Testis (tissue), 3 donors: ENCODE data around the gene UBE2H. TPM values are rescaled to one million over a fixed set of nuclear protein-coding genes. Genes with fewer than 3 reads are reported as not detected.

Experiments used
- DNase-seq: peaks from one replicate; pipeline ENCODE4 v3.0.0-alpha.2; 2019
- H3K27ac ChIP-seq, 2 donors: fragments of 200-600 bp; sonication (generic); one replicate each; pipeline ENCODE4 v1.5.1; 2019
- H3K27me3 ChIP-seq: fragments of 200-600 bp; sonication (generic); one replicate; pipeline ENCODE4 v1.5.1; 2019
- H3K36me3 ChIP-seq: fragments of 200-600 bp; sonication (generic); one replicate; pipeline ENCODE4 v1.5.1; 2017; ENCODE audit warnings: low read depth; ENCODE audit errors: missing control alignments
- H3K4me1 ChIP-seq: fragments of 200-600 bp; sonication (generic); one replicate; pipeline ENCODE4 v1.5.1; 2019
- H3K4me3 ChIP-seq, 2 donors: fragments of 200-600 bp; sonication (generic); one replicate each; pipeline ENCODE4 v1.5.1; 2017 to 2019
- H3K9me3 ChIP-seq: fragments of 200-600 bp; sonication (generic); one replicate; pipeline ENCODE4 v1.5.1; 2017
- CTCF ChIP-seq, 3 experiments: fragments of 450-650 bp in 2 of 3; fragments of 200-600 bp in 1 of 3; sonication (generic) in 1 of 3; IDR thresholded peaks; one replicate each; pipeline ENCODE4 v1.5.1; 2016 to 2019; ENCODE audit warnings: antibody characterized with exemption in 3 of 3, mild to moderate bottlenecking in 2 of 3, moderate library complexity in 1 of 3
- POLR2A ChIP-seq: fragments of 450-650 bp; IDR thresholded peaks from one replicate; pipeline ENCODE4 v1.6.1; 2017; ENCODE audit warnings: antibody characterized with exemption, mild to moderate bottlenecking, moderate library complexity
- WGBS, 2 donors: methylation state at CpG; one replicate each; pipeline ENCODE4 v1.1.5; 2018; 5-methylcytosine and 5-hydroxymethylcytosine counted together
- intact Hi-C: fragments of 100-400 bp; cut with DNase I; formaldehyde crosslinking; loops from one replicate; pipeline ENCODE4 v1.15.1; 2023; ENCODE audit warnings: low total_unique reads
- polyA plus RNA-seq: library from polyadenylated mRNA; stranded (reverse); fragments of 350-450 nt; fragmentation: Illumina TruSeq; extraction: RNeasy Lipid Tissue Mini Kit (QIAGEN cat#74804); gene quantifications from one replicate; pipeline ENCODE4 v1.2.3, GENCODE V29; 2014; ENCODE audit warnings: low read depth, low replicate concordance; ENCODE audit not compliant: insufficient read depth
- total RNA-seq, 2 donors: library from RNA; depleted of rRNA; stranded (reverse); fragments of >200 nt; gene quantifications; one replicate each; pipeline ENCODE4 v1.2.3, GENCODE V29; 2016

UBE2H gene
- total and polyA plus RNA-seq, 3 donors from 2014 or later = 93.5 to 130 (median 126) TPM

GRCh38 chr7:129914536-129915272 lies 38.1 kb downstream of the UBE2H start:
- intact Hi-C loops = no loop called here
- TF ChIP-seq CTCF (IDR thresholded peaks at IDR 0.05) (no peak), POLR2A (no peak)
- Histone ChIP-seq H3K27ac (peak overlapping the region; percentile 36 to 39), H3K9me3 (no peaks in the 10 kb centered on the region), H3K27me3 (no peaks in the 10 kb centered on the region), H3K36me3 (no peaks in the 10 kb centered on the region), H3K4me1 (peaks cover 56% of the 10 kb centered on the region), H3K4me3 (no peak overlapping the region)
- 54 to 62% methylated on average over 9 of the region's 9 CpGs for WGBS, 2 donors
- no peak for DNase-seq

- TF ChIP-seq CTCF (IDR thresholded peaks at IDR 0.05) (no peak), POLR2A (no peak)
- WGBS, 2 donors = 78 to 92% methylated on average over 3 of the region's 3 CpGs
- intact Hi-C loops = no loop called here
- Histone ChIP-seq H3K4me3 (no peak overlapping the region), H3K4me1 (peaks cover 61% of the 10 kb centered on the region), H3K9me3 (no peaks in the 10 kb centered on the region), H3K36me3 (no peaks in the 10 kb centered on the region), H3K27ac (peak overlapping the region; percentile 13 to 36), H3K27me3 (no peaks in the 10 kb centered on the region)
- no peak for DNase-seq
These were observed 39.3 kb downstream of the UBE2H start for GRCh38 chr7:129913428-129913827.

- Histone ChIP-seq H3K4me3 (no peak overlapping the region), H3K27ac (no peak overlapping the region), H3K36me3 (no peaks in the 10 kb centered on the region), H3K4me1 (peaks cover 60% of the 10 kb centered on the region), H3K9me3 (no peaks in the 10 kb centered on the region), H3K27me3 (no peaks in the 10 kb centered on the region)
- TF ChIP-seq POLR2A (no peak), CTCF (IDR thresholded peaks at IDR 0.05) (no peak)
- intact Hi-C loops = no loop called here
- WGBS, 2 donors = 90 to 91% methylated on average over 6 of the region's 6 CpGs
- DNase-seq = no peak
These were observed 41.0 kb downstream of the UBE2H start for GRCh38 chr7:129911790-129912189.

- Histone ChIP-seq H3K4me1 (peaks cover 40% of the 10 kb centered on the region), H3K36me3 (no peaks in the 10 kb centered on the region), H3K27me3 (no peaks in the 10 kb centered on the region), H3K4me3 (no peak overlapping the region), H3K27ac (peak overlapping the region in 1 of 2 donors; percentile 5), H3K9me3 (no peaks in the 10 kb centered on the region)
- TF ChIP-seq POLR2A = no peak
- WGBS, 2 donors = 68 to 75% methylated on average over 4 of the region's 4 CpGs
- intact Hi-C loops = no loop called here
- no peak for DNase-seq
These were observed 43.1 kb downstream of the UBE2H start for GRCh38 chr7:129909669-129910068.

GRCh38 chr7:129908181-129908580 lies 44.6 kb downstream of the UBE2H start:
- Histone ChIP-seq H3K9me3 (no peaks in the 10 kb centered on the region), H3K4me3 (no peak overlapping the region), H3K36me3 (no peaks in the 10 kb centered on the region), H3K4me1 (peaks cover 36% of the 10 kb centered on the region), H3K27me3 (no peaks in the 10 kb centered on the region), H3K27ac (no peak overlapping the region)
- no peak for TF ChIP-seq CTCF (IDR thresholded peaks at IDR 0.05)
- TF ChIP-seq POLR2A = no peak
- 69 to 75% methylated on average over 1 of the region's 1 CpG for WGBS, 2 donors
- intact Hi-C loops = no loop called here
- no peak for DNase-seq
